DND-41 (cell line): ENCODE data around the gene NPR1.

ENCODE experiments used
- EZH2 ChIP-seq: IDR thresholded peaks from 3 replicates; pipeline ENCODE4 v1.6.1; 2012; ENCODE audit warnings: borderline replicate concordance, low read depth, mild to moderate bottlenecking, moderate library complexity, low read length, inconsistent platforms; ENCODE audit not compliant: severe bottlenecking
- TF ChIP-seq, protein P1 (sequence below): IDR thresholded peaks from 2 replicates; pipeline ENCODE4 v1.5.1; 2012; ENCODE audit warnings: borderline replicate concordance, low read length, moderate library complexity, mild to moderate bottlenecking; ENCODE audit not compliant: poor library complexity, severe bottlenecking; ENCODE audit errors: extremely low read depth

DNA sequence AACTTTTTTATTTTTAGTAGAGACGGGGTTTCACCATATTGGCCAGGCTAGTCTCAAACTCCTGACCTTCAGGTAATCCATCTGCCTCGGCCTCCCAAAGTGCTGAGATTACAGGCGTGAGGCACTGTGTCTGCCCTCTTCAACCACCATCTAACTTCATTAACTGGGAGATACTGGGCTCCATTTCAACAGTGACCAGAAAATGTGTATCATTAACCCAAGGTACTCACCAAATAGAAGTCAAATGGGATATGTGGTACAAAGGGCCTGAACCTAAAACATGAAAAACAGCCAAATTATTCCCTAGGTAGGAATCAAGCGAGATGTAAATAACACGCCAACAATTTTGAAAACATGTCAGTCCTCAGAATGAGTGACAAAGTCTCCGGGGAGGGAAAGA lies 8.9 kb upstream of the NPR1 start:
- TF ChIP-seq, protein P1, sequence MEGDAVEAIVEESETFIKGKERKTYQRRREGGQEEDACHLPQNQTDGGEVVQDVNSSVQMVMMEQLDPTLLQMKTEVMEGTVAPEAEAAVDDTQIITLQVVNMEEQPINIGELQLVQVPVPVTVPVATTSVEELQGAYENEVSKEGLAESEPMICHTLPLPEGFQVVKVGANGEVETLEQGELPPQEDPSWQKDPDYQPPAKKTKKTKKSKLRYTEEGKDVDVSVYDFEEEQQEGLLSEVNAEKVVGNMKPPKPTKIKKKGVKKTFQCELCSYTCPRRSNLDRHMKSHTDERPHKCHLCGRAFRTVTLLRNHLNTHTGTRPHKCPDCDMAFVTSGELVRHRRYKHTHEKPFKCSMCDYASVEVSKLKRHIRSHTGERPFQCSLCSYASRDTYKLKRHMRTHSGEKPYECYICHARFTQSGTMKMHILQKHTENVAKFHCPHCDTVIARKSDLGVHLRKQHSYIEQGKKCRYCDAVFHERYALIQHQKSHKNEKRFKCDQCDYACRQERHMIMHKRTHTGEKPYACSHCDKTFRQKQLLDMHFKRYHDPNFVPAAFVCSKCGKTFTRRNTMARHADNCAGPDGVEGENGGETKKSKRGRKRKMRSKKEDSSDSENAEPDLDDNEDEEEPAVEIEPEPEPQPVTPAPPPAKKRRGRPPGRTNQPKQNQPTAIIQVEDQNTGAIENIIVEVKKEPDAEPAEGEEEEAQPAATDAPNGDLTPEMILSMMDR: no peak
- TF ChIP-seq EZH2: no peak
